ENCODE data around the gene CCDC74B. TPM values are rescaled to one million over a fixed set of nuclear protein-coding genes. Genes with fewer than 3 reads are reported as not detected.
"Not testable (repeated sequence)": the region's sequence is repeated elsewhere in the genome, so short reads cannot be mapped to it uniquely, and the experiment has no call there.

CCDC74B gene
- total and polyA plus RNA-seq, 9 donors: 2.6 to 42.9 (median 5.4) TPM

GRCh38 chr2:130160131-130160530 is 15.2 kb upstream of the CCDC74B start:
- Histone ChIP-seq H3K27me3 (no peaks in the 10 kb centered on the region), H3K4me3 (no peak overlapping the region), H3K36me3 (no peaks in the 10 kb centered on the region), H3K27ac (no peak overlapping the region), H3K4me1 (ENCODE audit: insufficient read depth) (no peaks in the 10 kb centered on the region), H3K9me3 (no peaks in the 10 kb centered on the region)
- no peak for DNase-seq
- intact Hi-C loops (cut with DNase I): no loop called here
- 93 to 96% (median 95%) methylated on average over 6 of the region's 6 CpGs for WGBS, 3 donors
- TF ChIP-seq EP300 (IDR thresholded peaks at IDR 0.05): no peak
- TF ChIP-seq POLR2A (IDR thresholded peaks at IDR 0.05): no peak
- no peak for TF ChIP-seq CTCF (IDR thresholded peaks at IDR 0.05)

GRCh38 chr2:130159376-130159775 is 14.5 kb upstream of the CCDC74B start:
- H3K4me3 ChIP-seq; H3K9me3 ChIP-seq; H3K27ac ChIP-seq; H3K27me3 ChIP-seq; H3K4me1 ChIP-seq (ENCODE audit: insufficient read depth); DNase-seq; H3K36me3 ChIP-seq: not testable (repeated sequence)
- intact Hi-C loops (cut with DNase I): loop anchor here in 2 of 4 donors (10.0 kb wide), 1 partner anchor 175 kb away; no protein-coding TSS in a partner anchor
- WGBS, 3 donors: 85 to 93% (median 90%) methylated on average over 4 of the region's 4 CpGs

GRCh38 chr2:130158631-130159030 is 13.7 kb upstream of the CCDC74B start:
- intact Hi-C loops (cut with DNase I): loop anchor here in 2 of 4 donors (10.0 kb wide), 1 partner anchor 176 kb away; no protein-coding TSS in a partner anchor
- H3K4me1 ChIP-seq (ENCODE audit: insufficient read depth): no peaks in the 10 kb centered on the region
- no peak for TF ChIP-seq EP300 (IDR thresholded peaks at IDR 0.05)
- TF ChIP-seq POLR2A (IDR thresholded peaks at IDR 0.05): no peak
- TF ChIP-seq CTCF (IDR thresholded peaks at IDR 0.05): no peak
- H3K9me3 ChIP-seq: no peaks in the 10 kb centered on the region
- H3K4me3 ChIP-seq: no peak overlapping the region
- no peak overlapping the region for H3K27ac ChIP-seq
- no peak for DNase-seq
- H3K27me3 ChIP-seq: no peaks in the 10 kb centered on the region
- H3K36me3 ChIP-seq: no peaks in the 10 kb centered on the region
- WGBS, 3 donors: 91 to 92% (median 92%) methylated on average over 9 of the region's 9 CpGs

GRCh38 chr2:130157825-130158514 is 13.1 kb upstream of the CCDC74B start:
- not testable (repeated sequence) for H3K9me3 ChIP-seq; H3K27me3 ChIP-seq; H3K4me3 ChIP-seq; H3K27ac ChIP-seq; DNase-seq; H3K36me3 ChIP-seq; H3K4me1 ChIP-seq (ENCODE audit: insufficient read depth)
- WGBS, 3 donors: 79 to 81% (median 81%) methylated on average over 13 of the region's 13 CpGs
- intact Hi-C loops (cut with DNase I): loop anchor here in 2 of 4 donors (10.0 kb wide), 1 partner anchor 177 kb away; no protein-coding TSS in a partner anchor

- intact Hi-C loops (cut with DNase I): loop anchor here in 2 of 4 donors (10.0 kb wide), 1 partner anchor 177 kb away; no protein-coding TSS in a partner anchor
- WGBS, 3 donors: 73 to 81% (median 79%) methylated on average over 6 to 11 of the region's 12 CpGs
- not testable (repeated sequence) for H3K27ac ChIP-seq; H3K27me3 ChIP-seq; DNase-seq; H3K9me3 ChIP-seq; H3K36me3 ChIP-seq; H3K4me1 ChIP-seq (ENCODE audit: insufficient read depth); H3K4me3 ChIP-seq
These were observed 12.4 kb upstream of the CCDC74B start for GRCh38 chr2:130157354-130157753.

GRCh38 chr2:130156624-130157004 is 11.7 kb upstream of the CCDC74B start:
- Histone ChIP-seq H3K27ac (no peak overlapping the region), H3K4me1 (ENCODE audit: insufficient read depth) (no peaks in the 10 kb centered on the region), H3K9me3 (no peaks in the 10 kb centered on the region), H3K36me3 (no peaks in the 10 kb centered on the region), H3K4me3 (no peak overlapping the region), H3K27me3 (no peaks in the 10 kb centered on the region)
- 79 to 85% (median 82%) methylated on average over 9 of the region's 9 CpGs for WGBS, 3 donors
- intact Hi-C loops (cut with DNase I): loop anchor here in 2 of 4 donors (10.0 kb wide), 1 partner anchor 178 kb away; no protein-coding TSS in a partner anchor
- TF ChIP-seq POLR2A (IDR thresholded peaks at IDR 0.05): no peak
- TF ChIP-seq EP300 (IDR thresholded peaks at IDR 0.05): no peak
- no peak for TF ChIP-seq CTCF (IDR thresholded peaks at IDR 0.05)
- DNase-seq: no peak
